ENCODE results near the gene PIPOX.

- TF ChIP-seq, protein P1, sequence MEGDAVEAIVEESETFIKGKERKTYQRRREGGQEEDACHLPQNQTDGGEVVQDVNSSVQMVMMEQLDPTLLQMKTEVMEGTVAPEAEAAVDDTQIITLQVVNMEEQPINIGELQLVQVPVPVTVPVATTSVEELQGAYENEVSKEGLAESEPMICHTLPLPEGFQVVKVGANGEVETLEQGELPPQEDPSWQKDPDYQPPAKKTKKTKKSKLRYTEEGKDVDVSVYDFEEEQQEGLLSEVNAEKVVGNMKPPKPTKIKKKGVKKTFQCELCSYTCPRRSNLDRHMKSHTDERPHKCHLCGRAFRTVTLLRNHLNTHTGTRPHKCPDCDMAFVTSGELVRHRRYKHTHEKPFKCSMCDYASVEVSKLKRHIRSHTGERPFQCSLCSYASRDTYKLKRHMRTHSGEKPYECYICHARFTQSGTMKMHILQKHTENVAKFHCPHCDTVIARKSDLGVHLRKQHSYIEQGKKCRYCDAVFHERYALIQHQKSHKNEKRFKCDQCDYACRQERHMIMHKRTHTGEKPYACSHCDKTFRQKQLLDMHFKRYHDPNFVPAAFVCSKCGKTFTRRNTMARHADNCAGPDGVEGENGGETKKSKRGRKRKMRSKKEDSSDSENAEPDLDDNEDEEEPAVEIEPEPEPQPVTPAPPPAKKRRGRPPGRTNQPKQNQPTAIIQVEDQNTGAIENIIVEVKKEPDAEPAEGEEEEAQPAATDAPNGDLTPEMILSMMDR (IDR thresholded peaks at IDR 0.05): no peak
- no peak for TF ChIP-seq POLR2AphosphoS5 (IDR thresholded peaks at IDR 0.05)
- no peak for TF ChIP-seq EP300 (IDR thresholded peaks at IDR 0.05)
Measured at GRCh38 chr17:29085223-29085622, 42.3 kb downstream of the PIPOX start.
